ENCODE measurements around the gene TMEM231. TPM values are rescaled to one million over a fixed set of nuclear protein-coding genes. Genes with fewer than 3 reads are reported as not detected.

Gene TMEM231
- polyA plus RNA-seq, 3 donors: 0.27 to 0.75 (median 0.72) TPM

- Histone ChIP-seq H4K20me1 (ENCODE audit: insufficient read depth, low read length) (no peaks in the 10 kb centered on the region), H3K9ac (ENCODE audit: insufficient read depth, low read length, poor library complexity, severe bottlenecking) (no peak overlapping the region), H3K4me2 (replicated peaks; ENCODE audit: extremely low read depth, low read length, poor library complexity, severe bottlenecking) (no peak overlapping the region), H3K4me1 (ENCODE audit: control insufficient read depth in 1 of 2, insufficient read depth in 2 of 2, low read length in 2 of 2) (no peaks in the 10 kb centered on the region), H3K27me3 (ENCODE audit: control insufficient read depth in 2 of 2, insufficient read depth in 2 of 2, low read length in 2 of 2) (no peaks in the 10 kb centered on the region), H3K4me3 (replicated peaks in 1 of 3; ENCODE audit: low read depth in 2 of 3, low read length in 3 of 3) (no peak overlapping the region), H3K36me3 (replicated peaks in 1 of 2; ENCODE audit: control insufficient read depth in 1 of 2, insufficient read depth in 2 of 2, low read length in 2 of 2) (no peaks in the 10 kb centered on the region), H3K9me3 (replicated peaks in 1 of 2; ENCODE audit: control insufficient read depth in 1 of 2, insufficient read depth in 1 of 2, low read length in 2 of 2) (no peaks in the 10 kb centered on the region), H3K27ac (ENCODE audit: low read depth in 1 of 2, low read length in 2 of 2) (no peak overlapping the region), H3K79me2 (ENCODE audit: insufficient read depth, low read length) (no peaks in the 10 kb centered on the region), H2AFZ (ENCODE audit: insufficient read depth, low read depth, low read length, poor library complexity, severe bottlenecking) (no peak overlapping the region)
- no peak for DNase-seq
- no peaks in the 10 kb centered on the region for H3K36me3 Mint-ChIP-seq
- peaks cover 0 to 3% (median 0%) of the 10 kb centered on the region in 3 donors for H3K27me3 Mint-ChIP-seq (ENCODE audit: low read depth in 3 of 3)
- TF ChIP-seq, protein P1, sequence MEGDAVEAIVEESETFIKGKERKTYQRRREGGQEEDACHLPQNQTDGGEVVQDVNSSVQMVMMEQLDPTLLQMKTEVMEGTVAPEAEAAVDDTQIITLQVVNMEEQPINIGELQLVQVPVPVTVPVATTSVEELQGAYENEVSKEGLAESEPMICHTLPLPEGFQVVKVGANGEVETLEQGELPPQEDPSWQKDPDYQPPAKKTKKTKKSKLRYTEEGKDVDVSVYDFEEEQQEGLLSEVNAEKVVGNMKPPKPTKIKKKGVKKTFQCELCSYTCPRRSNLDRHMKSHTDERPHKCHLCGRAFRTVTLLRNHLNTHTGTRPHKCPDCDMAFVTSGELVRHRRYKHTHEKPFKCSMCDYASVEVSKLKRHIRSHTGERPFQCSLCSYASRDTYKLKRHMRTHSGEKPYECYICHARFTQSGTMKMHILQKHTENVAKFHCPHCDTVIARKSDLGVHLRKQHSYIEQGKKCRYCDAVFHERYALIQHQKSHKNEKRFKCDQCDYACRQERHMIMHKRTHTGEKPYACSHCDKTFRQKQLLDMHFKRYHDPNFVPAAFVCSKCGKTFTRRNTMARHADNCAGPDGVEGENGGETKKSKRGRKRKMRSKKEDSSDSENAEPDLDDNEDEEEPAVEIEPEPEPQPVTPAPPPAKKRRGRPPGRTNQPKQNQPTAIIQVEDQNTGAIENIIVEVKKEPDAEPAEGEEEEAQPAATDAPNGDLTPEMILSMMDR (IDR thresholded peaks at IDR 0.05): no peak
- 83% methylated on average over 1 of the region's 4 CpGs for whole genome bisulfite sequencing (ENCODE audit: insufficient coverage)
- intact Hi-C loops (cut with micrococcal nuclease): no loop called here
- no peak overlapping the region for H3K4me3 Mint-ChIP-seq
- peaks cover 0 to 2% (median 0%) of the 10 kb centered on the region in 7 donors for H3K9me3 Mint-ChIP-seq
- no peaks in the 10 kb centered on the region for H3K4me1 Mint-ChIP-seq
- H3K27ac Mint-ChIP-seq: no peak overlapping the region
These were observed 18.3 kb downstream of the TMEM231 start for GRCh38 chr16:75537776-75538175.

DNA sequence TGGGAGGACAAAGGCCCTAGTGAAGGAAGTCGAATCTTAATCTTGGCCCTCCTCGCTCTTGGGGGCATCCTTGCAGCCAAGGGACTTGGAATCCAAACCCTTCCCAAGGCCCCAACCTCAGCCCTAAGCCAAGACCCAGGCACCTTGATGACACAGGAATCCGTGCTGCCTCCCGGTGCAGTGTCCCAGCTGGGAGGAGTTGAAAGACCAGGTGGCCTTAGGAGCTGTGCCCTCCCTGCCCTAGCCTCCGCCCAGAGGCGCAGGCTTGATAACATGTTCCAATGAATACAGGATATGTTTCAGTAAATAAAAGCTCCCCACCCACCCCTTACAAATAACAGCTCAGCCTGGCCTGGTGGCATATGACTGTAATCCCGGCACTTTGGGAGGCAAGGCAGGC lies 20.2 kb downstream of the TMEM231 start, which contains the start of gene CHST5:
Gene CHST5 (minus strand): TSS at position 208 of the 400 bp plus-strand sequence. CDS start 5,724 bp downstream, outside the sequence.
- Histone ChIP-seq H3K27me3 (ENCODE audit: control insufficient read depth in 2 of 2, insufficient read depth in 2 of 2, low read length in 2 of 2) (no peaks in the 10 kb centered on the region), H3K9ac (ENCODE audit: insufficient read depth, low read length, poor library complexity, severe bottlenecking) (no peak within 1 kb of the TSS), H3K4me1 (ENCODE audit: control insufficient read depth in 1 of 2, insufficient read depth in 2 of 2, low read length in 2 of 2) (no peaks in the 10 kb centered on the region), H3K4me3 (replicated peaks in 1 of 3; ENCODE audit: low read depth in 2 of 3, low read length in 3 of 3) (no peak within 1 kb of the TSS), H3K27ac (ENCODE audit: low read depth in 1 of 2, low read length in 2 of 2) (no peak within 1 kb of the TSS), H3K4me2 (replicated peaks; ENCODE audit: extremely low read depth, low read length, poor library complexity, severe bottlenecking) (no peak within 1 kb of the TSS), H3K36me3 (replicated peaks in 1 of 2; ENCODE audit: control insufficient read depth in 1 of 2, insufficient read depth in 2 of 2, low read length in 2 of 2) (no peaks in the 10 kb centered on the region), H3K79me2 (ENCODE audit: insufficient read depth, low read length) (no peaks in the 10 kb centered on the region), H3K9me3 (replicated peaks in 1 of 2; ENCODE audit: control insufficient read depth in 1 of 2, insufficient read depth in 1 of 2, low read length in 2 of 2) (no peaks in the 10 kb centered on the region), H2AFZ (ENCODE audit: insufficient read depth, low read depth, low read length, poor library complexity, severe bottlenecking) (no peak within 1 kb of the TSS), H4K20me1 (ENCODE audit: insufficient read depth, low read length) (no peaks in the 10 kb centered on the region)
- Mint-ChIP-seq H3K36me3 (no peaks in the 10 kb centered on the region), H3K9me3 (peaks cover 0 to 2% (median 0%) of the 10 kb centered on the region in 7 donors), H3K27ac (no peak within 1 kb of the TSS), H3K27me3 (ENCODE audit: low read depth in 3 of 3) (peaks cover 0 to 4% (median 4%) of the 10 kb centered on the region in 3 donors), H3K4me3 (no peak within 1 kb of the TSS), H3K4me1 (no peaks in the 10 kb centered on the region)
- 100% methylated on average over 4 of the region's 7 CpGs for WGBS (ENCODE audit: insufficient coverage)
- DNase-seq: no peak
- intact Hi-C loops (cut with micrococcal nuclease): no loop called here
- TF ChIP-seq, protein P1 (IDR thresholded peaks at IDR 0.05): no peak

All from CD14-positive monocyte (primary cell).